Naive thymus-derived CD4-positive, alpha-beta T cell (primary cell): Measurements from ENCODE around the gene DISP3. TPM values are rescaled to one million over a fixed set of nuclear protein-coding genes. Genes with fewer than 3 reads are reported as not detected.

Experiments
- ATAC-seq: fragments of 150-1000 bp; cut with Tn5 transposase; 2 replicates; pipeline ENCODE4 v1.10.0; 2021; ENCODE audit warnings: mild to moderate bottlenecking, moderate library complexity
- CTCF ChIA-PET: fragments of 350-600 bp; sonication (Branson Sonifier 250); formaldehyde crosslinking; loops from one replicate; lab custom pipeline; 2021; ENCODE audit warnings: antibody characterized with exemption; lab: Charles Lee
- POLR2A ChIA-PET: fragments of 350-600 bp; sonication (Branson Sonifier 250); formaldehyde crosslinking; loops from one replicate; lab custom pipeline; 2021; ENCODE audit warnings: antibody characterized with exemption, inconsistent platforms; lab: Charles Lee
- DNase-seq, 9 donors: peaks; one replicate each; pipeline versions ENCODE4 v3.0.0 to v3.0.0-alpha.2; 2020 to 2022; ENCODE audit warnings: mixed read lengths in 1 of 9
- H3K27ac ChIP-seq: one replicate; pipeline ENCODE4 v1.7.0; 2013; ENCODE audit warnings: mild to moderate bottlenecking, low read depth, low read length, moderate library complexity
- H3K27me3 ChIP-seq, 2 donors: one replicate each; pipeline ENCODE4 v1.7.0; 2013; ENCODE audit warnings: low read length in 2 of 2, mild to moderate bottlenecking in 2 of 2, moderate library complexity in 2 of 2; ENCODE audit not compliant: control insufficient read depth in 2 of 2, insufficient read depth in 2 of 2
- H3K36me3 ChIP-seq, 3 experiments: 1 replicate in 2 of 3; 2 replicates in 1 of 3; pipeline ENCODE4 v1.7.0; 2013; ENCODE audit warnings: low read length in 3 of 3, mild to moderate bottlenecking in 3 of 3, moderate library complexity in 1 of 3; ENCODE audit not compliant: insufficient read depth in 3 of 3, control insufficient read depth in 2 of 3
- H3K4me1 ChIP-seq, 2 donors: one replicate each; pipeline ENCODE4 v1.7.0; 2013; ENCODE audit warnings: low read length in 2 of 2, mild to moderate bottlenecking in 2 of 2, moderate library complexity in 1 of 2; ENCODE audit not compliant: control insufficient read depth in 2 of 2, insufficient read depth in 2 of 2
- H3K4me3 ChIP-seq: 2 replicates; pipeline ENCODE4 v1.7.0; 2013; ENCODE audit warnings: mild to moderate bottlenecking, low read length
- H3K9me3 ChIP-seq, 3 experiments: 1 replicate in 2 of 3; 2 replicates in 1 of 3; pipeline ENCODE4 v1.7.0; 2013; ENCODE audit warnings: low read length in 3 of 3; ENCODE audit not compliant: control insufficient read depth in 2 of 3
- H3K27ac Mint-ChIP-seq, 9 donors: one replicate each; pipeline ENCODE4 v1.8.0; 2020 to 2022; ENCODE audit warnings: mixed read lengths in 9 of 9, mild to moderate bottlenecking in 8 of 9, moderate library complexity in 5 of 9, inconsistent platforms in 2 of 9
- H3K27me3 Mint-ChIP-seq, 5 donors: one replicate each; pipeline ENCODE4 v1.8.0; 2021 to 2022; ENCODE audit warnings: mixed read lengths in 5 of 5, mild to moderate bottlenecking in 1 of 5
- H3K36me3 Mint-ChIP-seq, 5 donors: one replicate each; pipeline ENCODE4 v1.8.0; 2020 to 2022; ENCODE audit warnings: mixed read lengths in 5 of 5, mild to moderate bottlenecking in 3 of 5, inconsistent platforms in 1 of 5
- H3K4me1 Mint-ChIP-seq, 7 donors: one replicate each; pipeline ENCODE4 v1.8.0; 2020 to 2022; ENCODE audit warnings: mixed read lengths in 7 of 7, mild to moderate bottlenecking in 3 of 7, inconsistent platforms in 1 of 7
- H3K4me3 Mint-ChIP-seq, 10 donors: one replicate each; pipeline ENCODE4 v1.8.0; 2020 to 2022; ENCODE audit warnings: mild to moderate bottlenecking in 10 of 10, mixed read lengths in 10 of 10, moderate library complexity in 6 of 10, inconsistent platforms in 2 of 10
- H3K9me3 Mint-ChIP-seq, 11 donors: one replicate each; pipeline ENCODE4 v1.8.0; 2020 to 2022; ENCODE audit warnings: mixed read lengths in 11 of 11, mild to moderate bottlenecking in 4 of 11, inconsistent platforms in 1 of 11, moderate library complexity in 1 of 11
- intact Hi-C, 2 donors: fragments of 100-400 bp; cut with micrococcal nuclease; formaldehyde crosslinking; loops; one replicate each; pipeline ENCODE4 v1.15.1; 2023
- polyA plus RNA-seq, 2 donors: library from polyadenylated mRNA; unstranded; fragments of 300-500 nt; fragmentation: Illumina TruSeq; gene quantifications; one replicate each; pipeline ENCODE4 v1.2.3, GENCODE V29; 2021
- total RNA-seq, 6 experiments: library from RNA in 5 of 6; stranded (reverse) in 5 of 6; gene quantifications; 1 replicate in 5 of 6; 2 replicates in 1 of 6; pipeline ENCODE4 v1.2.3 and lab custom pipeline; 2021 to 2026

The DISP3 gene
- total and polyA plus RNA-seq, 7 experiments from 2014 or later, result 0.14 to 0.95 (median 0.46) TPM

DNA sequence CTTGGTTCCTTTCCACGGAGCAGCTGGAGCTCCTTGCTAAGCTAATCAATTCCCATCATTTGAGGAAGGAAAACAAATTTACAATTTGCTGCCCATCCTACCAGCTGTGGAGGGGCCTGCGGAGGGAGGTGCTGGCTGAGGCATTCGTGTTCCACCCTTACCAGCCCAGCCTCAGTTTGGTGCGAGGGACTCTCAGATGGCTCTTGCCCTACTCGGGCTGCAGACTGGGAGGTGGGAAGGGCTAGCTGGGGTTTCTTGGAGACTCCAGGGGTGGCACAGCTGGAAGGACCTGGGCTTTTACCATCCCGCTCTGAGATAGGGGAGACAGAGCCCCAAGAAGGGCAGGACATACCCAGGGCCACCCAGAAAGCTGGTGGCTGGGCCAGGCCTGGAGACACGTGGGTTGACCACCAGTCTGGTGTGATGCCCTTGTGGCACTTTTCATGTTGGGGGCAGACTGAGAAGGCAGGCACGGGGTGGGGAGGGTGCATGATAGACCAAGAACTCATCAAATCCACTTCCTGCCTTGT lies 17.7 kb downstream of the DISP3 start:
- peaks cover 0 to 4% (median 0%) of the 10 kb centered on the region in 7 donors for H3K4me1 Mint-ChIP-seq
- H3K9me3 Mint-ChIP-seq, result peaks cover 0 to 14% (median 6%) of the 10 kb centered on the region in 11 donors
- DNase-seq (no peak), ATAC-seq (no peak)
- POLR2A ChIA-PET, result no interaction called here
- CTCF ChIA-PET, result no interaction called here
- intact Hi-C loops, result no loop called here
- peaks cover 0 to 7% (median 4%) of the 10 kb centered on the region in 5 donors for H3K36me3 Mint-ChIP-seq
- H3K27me3 Mint-ChIP-seq, result peaks cover 7 to 27% (median 9%) of the 10 kb centered on the region in 5 donors
- peaks cover 0 to 2% of the 10 kb centered on the region in 2 donors for H3K27me3 ChIP-seq
- H3K4me3 ChIP-seq, result no peak overlapping the region
- no peaks in the 10 kb centered on the region for H3K36me3 ChIP-seq
- no peak overlapping the region for H3K27ac Mint-ChIP-seq
- H3K4me3 Mint-ChIP-seq, result no peak overlapping the region
- H3K9me3 ChIP-seq, result peaks cover 0 to 6% (median 0%) of the 10 kb centered on the region in 3 experiments
- H3K27ac ChIP-seq, result no peak overlapping the region
- no peaks in the 10 kb centered on the region for H3K4me1 ChIP-seq

- Histone ChIP-seq H3K9me3 (peaks cover 0 to 22% (median 0%) of the 10 kb centered on the region in 3 experiments), H3K27me3 (peaks cover 0 to 3% of the 10 kb centered on the region in 2 donors), H3K27ac (no peak overlapping the region), H3K4me1 (no peaks in the 10 kb centered on the region), H3K4me3 (no peak overlapping the region), H3K36me3 (no peaks in the 10 kb centered on the region)
- Mint-ChIP-seq H3K4me3 (no peak overlapping the region), H3K9me3 (peaks cover 0 to 25% (median 10%) of the 10 kb centered on the region in 11 donors), H3K36me3 (peaks cover 0 to 18% (median 16%) of the 10 kb centered on the region in 5 donors), H3K4me1 (peaks cover 0 to 4% (median 0%) of the 10 kb centered on the region in 7 donors), H3K27ac (no peak overlapping the region), H3K27me3 (peaks cover 7 to 36% (median 12%) of the 10 kb centered on the region in 5 donors)
- no peak for ATAC-seq
- ChIA-PET CTCF (no interaction called here), POLR2A (no interaction called here)
- no peak for DNase-seq
- intact Hi-C loops, result no loop called here
Measured at GRCh38 chr1:11498956-11499594, 20.1 kb downstream of the DISP3 start.

DNA sequence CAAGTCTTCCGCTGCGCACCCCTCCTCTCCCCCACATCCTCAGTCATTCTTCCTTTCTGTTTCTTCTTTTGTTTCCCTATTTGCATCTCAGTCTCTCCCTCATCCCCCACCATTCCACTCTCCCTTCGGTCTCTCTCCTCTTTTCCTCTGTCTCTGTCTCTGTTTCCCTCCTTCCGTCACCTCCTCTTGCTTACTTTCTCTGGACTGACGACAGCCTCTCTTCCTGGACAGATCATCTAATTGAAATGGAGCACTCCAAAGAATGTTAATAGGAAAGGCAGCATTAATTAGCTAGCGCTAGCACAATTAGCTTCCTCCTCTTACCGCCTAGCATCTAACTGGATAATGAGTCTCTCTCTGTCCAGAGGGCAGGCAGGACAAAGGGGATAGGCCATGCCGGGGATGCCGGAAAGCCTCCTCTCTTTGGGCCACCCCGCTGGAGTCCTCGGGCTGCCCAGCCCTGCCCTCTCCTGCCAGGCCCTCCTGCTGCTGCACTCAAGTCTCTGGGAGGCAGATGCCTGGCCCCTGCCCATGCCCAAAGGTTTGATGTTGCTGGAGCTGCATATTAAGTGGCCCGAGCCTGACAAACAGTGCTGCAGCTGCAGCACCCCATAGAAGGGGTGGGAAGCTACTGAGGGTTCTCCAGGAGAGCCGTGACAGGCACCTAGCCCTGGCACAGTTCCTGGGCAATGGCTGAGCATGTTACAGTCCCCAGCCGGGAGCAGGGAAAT lies 20.8 kb downstream of the DISP3 start:
- peaks cover 0 to 25% (median 19%) of the 10 kb centered on the region in 5 donors for H3K36me3 Mint-ChIP-seq
- Histone ChIP-seq H3K4me3 (no peak overlapping the region), H3K36me3 (no peaks in the 10 kb centered on the region), H3K27me3 (peaks cover 0 to 3% of the 10 kb centered on the region in 2 donors), H3K4me1 (no peaks in the 10 kb centered on the region), H3K27ac (no peak overlapping the region), H3K9me3 (peaks cover 0 to 29% (median 0%) of the 10 kb centered on the region in 3 experiments)
- intact Hi-C loops, result no loop called here
- no peak overlapping the region for H3K4me3 Mint-ChIP-seq
- H3K27ac Mint-ChIP-seq, result no peak overlapping the region
- CTCF ChIA-PET, result no interaction called here
- H3K9me3 Mint-ChIP-seq, result peaks cover 0 to 32% (median 14%) of the 10 kb centered on the region in 11 donors
- peaks cover 7 to 36% (median 12%) of the 10 kb centered on the region in 5 donors for H3K27me3 Mint-ChIP-seq
- DNase-seq, result no peak
- peaks cover 0 to 4% (median 0%) of the 10 kb centered on the region in 7 donors for H3K4me1 Mint-ChIP-seq
- POLR2A ChIA-PET, result no interaction called here
- no peak for ATAC-seq

GRCh38 chr1:11500881-11501280 lies 21.9 kb downstream of the DISP3 start:
- intact Hi-C loops, result no loop called here
- peak overlapping the region in 2 of 10 donors; percentile 32 to 59 for H3K4me3 Mint-ChIP-seq
- POLR2A ChIA-PET, result no interaction called here

GRCh38 chr1:11501491-11501897 lies 22.5 kb downstream of the DISP3 start:
- peak in 5 of 9 donors; percentile 2 to 39 (median 21) for DNase-seq
- peak; percentile 68 for ATAC-seq

More at GRCh38 chr1:11500881-11501280, 21.9 kb downstream of the DISP3 start:
- no peak overlapping the region for H3K27ac ChIP-seq
- peaks cover 6 to 43% (median 20%) of the 10 kb centered on the region in 11 donors for H3K9me3 Mint-ChIP-seq
- H3K9me3 ChIP-seq, result peaks cover 0 to 40% (median 3%) of the 10 kb centered on the region in 3 experiments
- no peak for ATAC-seq
- peaks cover 0 to 3% of the 10 kb centered on the region in 2 donors for H3K27me3 ChIP-seq
- H3K36me3 ChIP-seq, result no peaks in the 10 kb centered on the region
- peaks cover 0 to 4% (median 0%) of the 10 kb centered on the region in 7 donors for H3K4me1 Mint-ChIP-seq
- H3K27me3 Mint-ChIP-seq, result peaks cover 7 to 33% (median 12%) of the 10 kb centered on the region in 5 donors
- H3K36me3 Mint-ChIP-seq, result peaks cover 0 to 33% (median 23%) of the 10 kb centered on the region in 5 donors
- CTCF ChIA-PET, result no interaction called here
- DNase-seq, result no peak
- no peaks in the 10 kb centered on the region for H3K4me1 ChIP-seq
- H3K4me3 ChIP-seq, result no peak overlapping the region
- H3K27ac Mint-ChIP-seq, result no peak overlapping the region

DNA sequence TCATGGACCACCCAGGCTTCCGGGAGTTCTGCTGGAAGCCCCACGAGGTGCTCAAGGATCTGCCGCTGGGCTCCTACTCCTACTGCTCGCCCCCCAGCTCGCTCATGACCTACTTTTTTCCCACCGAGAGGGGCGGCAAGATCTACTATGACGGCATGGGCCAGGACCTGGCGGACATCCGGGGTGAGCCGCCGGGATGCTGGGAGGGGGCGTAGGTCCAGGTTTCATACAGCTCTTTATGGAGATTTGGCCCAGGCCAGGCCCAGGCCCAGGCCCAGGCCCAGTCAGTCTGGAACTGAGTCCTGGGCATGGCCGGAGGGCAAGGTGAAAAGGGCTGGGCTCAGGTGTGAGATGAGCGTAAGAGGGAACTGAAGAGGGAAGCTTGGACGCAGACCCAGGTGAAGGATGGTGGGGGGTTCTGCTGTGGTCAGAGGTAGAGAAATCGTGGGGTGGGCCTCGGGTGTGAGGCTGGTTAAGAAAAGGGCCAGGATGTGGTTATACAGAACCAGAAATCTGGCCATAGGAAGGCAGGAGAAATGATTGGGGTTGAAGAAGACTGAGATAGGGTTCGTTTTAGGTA lies 23.0 kb downstream of the DISP3 start:
- intact Hi-C loops, result no loop called here
- DNase-seq, result no peak
- Histone ChIP-seq H3K36me3 (no peaks in the 10 kb centered on the region), H3K4me3 (no peak overlapping the region), H3K27me3 (peaks cover 0 to 3% of the 10 kb centered on the region in 2 donors), H3K4me1 (no peaks in the 10 kb centered on the region), H3K9me3 (peaks cover 0 to 51% (median 7%) of the 10 kb centered on the region in 3 experiments), H3K27ac (no peak overlapping the region)
- Mint-ChIP-seq H3K27me3 (peaks cover 7 to 33% (median 12%) of the 10 kb centered on the region in 5 donors), H3K27ac (no peak overlapping the region), H3K36me3 (peaks cover 2 to 40% (median 23%) of the 10 kb centered on the region in 5 donors), H3K9me3 (peaks cover 6 to 54% (median 28%) of the 10 kb centered on the region in 11 donors), H3K4me3 (peak overlapping the region in 4 of 10 donors; percentile 14 to 69 (median 49)), H3K4me1 (peaks cover 0 to 4% (median 0%) of the 10 kb centered on the region in 7 donors)
- ATAC-seq, result no peak
- CTCF ChIA-PET, result no interaction called here
- POLR2A ChIA-PET, result no interaction called here

More at GRCh38 chr1:11501491-11501897, 22.5 kb downstream of the DISP3 start:
- Mint-ChIP-seq H3K36me3 (peaks cover 2 to 39% (median 23%) of the 10 kb centered on the region in 5 donors), H3K4me1 (peaks cover 0 to 4% (median 0%) of the 10 kb centered on the region in 7 donors), H3K27me3 (peaks cover 7 to 33% (median 12%) of the 10 kb centered on the region in 5 donors), H3K9me3 (peaks cover 6 to 49% (median 26%) of the 10 kb centered on the region in 11 donors), H3K27ac (no peak overlapping the region), H3K4me3 (peak overlapping the region in 4 of 10 donors; percentile 32 to 69 (median 49))
- ChIA-PET POLR2A (no interaction called here), CTCF (no interaction called here)
- intact Hi-C loops, result no loop called here
- Histone ChIP-seq H3K4me3 (no peak overlapping the region), H3K27ac (no peak overlapping the region), H3K4me1 (no peaks in the 10 kb centered on the region), H3K9me3 (peaks cover 0 to 46% (median 6%) of the 10 kb centered on the region in 3 experiments), H3K36me3 (no peaks in the 10 kb centered on the region), H3K27me3 (peaks cover 0 to 3% of the 10 kb centered on the region in 2 donors)
